Activated CD8-positive, alpha-beta memory T cell treated with anti-CD3 and anti-CD28 coated beads for 48 hours (primary cell): ENCODE results near the gene NGEF.
A peak's percentile ranks its signal among the peaks of the same experiment; 100 is the strongest.
"Not testable (repeated sequence)": the region's sequence is repeated elsewhere in the genome, so short reads cannot be mapped to it uniquely, and the experiment has no call there.

Experiments used
- DNase-seq, 3 experiments: peaks; one replicate each; pipeline ENCODE4 v3.0.0-alpha.2; 2020; ENCODE audit warnings: low read depth in 2 of 3, low spot score in 2 of 3

Gene NGEF

GRCh38 chr2:233013027-233013461 lies at the start of gene NGEF:
Gene NGEF, minus strand, starts transcription at chr2:233013256. Its CDS starts 38,366 bp downstream, at chr2:232974890.
- no peak for DNase-seq

- no peak for DNase-seq
Measured at GRCh38 chr2:233062451-233062850, 49.4 kb upstream of the NGEF start.

- DNase-seq = peak in 1 of 3 experiments; percentile 32
Measured at GRCh38 chr2:233061591-233062450, 48.8 kb upstream of the NGEF start.

GRCh38 chr2:233060980-233061590 lies 48.0 kb upstream of the NGEF start:
- no peak for DNase-seq

GRCh38 chr2:233060501-233060979 lies 47.5 kb upstream of the NGEF start:
- DNase-seq = no peak

- peak in 1 of 3 experiments; percentile 46 for DNase-seq
Measured at GRCh38 chr2:233059797-233060500, 46.9 kb upstream of the NGEF start, which contains the start of gene INPP5D. Gene INPP5D, plus strand, starts transcription at chr2:233060342. Its CDS starts 137 bp downstream, at chr2:233060479.

- DNase-seq = no peak
Measured at GRCh38 chr2:233059547-233059796, 46.4 kb upstream of the NGEF start.

GRCh38 chr2:233058717-233059546 lies 45.9 kb upstream of the NGEF start:
- no peak for DNase-seq

GRCh38 chr2:233056961-233057605 lies 44.0 kb upstream of the NGEF start:
- no peak for DNase-seq

- no peak for DNase-seq
Measured at GRCh38 chr2:233055362-233055761, 42.3 kb upstream of the NGEF start.

GRCh38 chr2:233053928-233054784 lies 41.1 kb upstream of the NGEF start:
- peak in 2 of 3 experiments; percentile 67 to 80 for DNase-seq

GRCh38 chr2:233052517-233052916 lies 39.5 kb upstream of the NGEF start:
- not testable (repeated sequence) for DNase-seq

GRCh38 chr2:233051241-233052149 lies 38.4 kb upstream of the NGEF start:
- DNase-seq = no peak

- DNase-seq = no peak
Measured at GRCh38 chr2:233049194-233049761, 36.2 kb upstream of the NGEF start.

GRCh38 chr2:233048569-233049193 lies 35.6 kb upstream of the NGEF start:
- DNase-seq = no peak

GRCh38 chr2:233047667-233048066 lies 34.6 kb upstream of the NGEF start:
- no peak for DNase-seq

GRCh38 chr2:233047206-233047605 lies 34.1 kb upstream of the NGEF start:
- no peak for DNase-seq
